HG03135 (cell line): ENCODE data around the gene FLCN.
"Not testable (repeated sequence)": the region's sequence is repeated elsewhere in the genome, so short reads cannot be mapped to it uniquely, and the experiment has no call there.

Experiments used
- ATAC-seq: cut with Tn5 transposase; IDR thresholded peaks from one replicate; pipeline ENCODE4 v1.9.1; 2021; ENCODE audit warnings: mild to moderate bottlenecking, moderate library complexity; ENCODE audit not compliant: unreplicated experiment

FLCN gene

GRCh38 chr17:17237026-17237799 lies at the start of gene FLCN:
TSS of gene FLCN (minus strand) at chr17:17237168. CDS start at chr17:17228137, 9,031 bp downstream.
- ATAC-seq: peak; percentile 84

- ATAC-seq: no peak
These were observed 49.0 kb upstream of the FLCN start for GRCh38 chr17:17285951-17286350.

- peak; percentile 85 for ATAC-seq
These were observed 43.9 kb upstream of the FLCN start, which contains the start of gene COPS3 for GRCh38 chr17:17280613-17281549. TSS of gene COPS3 (minus strand) at chr17:17281246. CDS start at chr17:17281186, 60 bp downstream.

GRCh38 chr17:17279316-17279715 lies 42.3 kb upstream of the FLCN start:
- ATAC-seq: no peak

GRCh38 chr17:17277431-17277830 lies 40.5 kb upstream of the FLCN start:
- ATAC-seq: not testable (repeated sequence)

- ATAC-seq: no peak
These were observed 39.0 kb upstream of the FLCN start for GRCh38 chr17:17275971-17276370.

GRCh38 chr17:17269926-17270773 lies 33.2 kb upstream of the FLCN start:
- ATAC-seq: no peak

- no peak for ATAC-seq
These were observed 27.5 kb upstream of the FLCN start for GRCh38 chr17:17264430-17264829.

GRCh38 chr17:17258998-17259397 lies 22.0 kb upstream of the FLCN start:
- no peak for ATAC-seq

GRCh38 chr17:17258011-17258410 lies 21.0 kb upstream of the FLCN start:
- no peak for ATAC-seq

- no peak for ATAC-seq
These were observed 19.3 kb upstream of the FLCN start for GRCh38 chr17:17256316-17256715.

- ATAC-seq: not testable (repeated sequence)
These were observed 18.7 kb upstream of the FLCN start for GRCh38 chr17:17255689-17256088.

- no peak for ATAC-seq
These were observed 17.1 kb upstream of the FLCN start for GRCh38 chr17:17254036-17254435.

- no peak for ATAC-seq
These were observed 16.4 kb upstream of the FLCN start for GRCh38 chr17:17253406-17253805.

GRCh38 chr17:17252149-17252661 lies 15.2 kb upstream of the FLCN start:
- ATAC-seq: no peak

GRCh38 chr17:17246879-17247278 lies 9.9 kb upstream of the FLCN start:
- ATAC-seq: no peak

GRCh38 chr17:17243163-17243562 lies 6.2 kb upstream of the FLCN start:
- no peak for ATAC-seq

GRCh38 chr17:17242246-17242645 lies 5.3 kb upstream of the FLCN start:
- no peak for ATAC-seq

- ATAC-seq: no peak
These were observed 4.7 kb upstream of the FLCN start for GRCh38 chr17:17241656-17242055.

- ATAC-seq: no peak
These were observed 2.9 kb upstream of the FLCN start for GRCh38 chr17:17239832-17240231.
